Omental fat pad (tissue), 4 donors: Measurements from ENCODE around the gene PDE6C. TPM values are rescaled to one million over a fixed set of nuclear protein-coding genes. Genes with fewer than 3 reads are reported as not detected.

Experiments
- ATAC-seq: fragments of 150-250 bp; one replicate; pipeline ENCODE4 v1.9.1; 2016; ENCODE audit warnings: mild to moderate bottlenecking, moderate library complexity; ENCODE audit not compliant: low FRiP score
- DNase-seq: peaks from one replicate; pipeline ENCODE4 v3.0.0-alpha.2; 2019; ENCODE audit warnings: low spot score
- CTCF ChIP-seq, 3 donors: fragments of 450-650 bp; IDR thresholded peaks; one replicate each; pipeline ENCODE4 v1.5.1; 2016 to 2017; ENCODE audit warnings: antibody characterized with exemption in 3 of 3, mild to moderate bottlenecking in 3 of 3, moderate library complexity in 2 of 3
- total RNA-seq, 4 donors: library from RNA; depleted of rRNA; stranded (reverse); fragments of >200 nt; gene quantifications; one replicate each; pipeline ENCODE4 v1.1.0, GENCODE V29; 2016

PDE6C gene
- total RNA-seq, 4 donors from 2014 or later, result not detected

- DNase-seq (no peak), ATAC-seq (no peak)
- no peak for TF ChIP-seq CTCF (IDR thresholded peaks at IDR 0.05)
These were observed 32.2 kb upstream of the PDE6C start for GRCh38 chr10:93579985-93580711.

GRCh38 chr10:93580828-93581227 lies 31.5 kb upstream of the PDE6C start:
- no peak for ATAC-seq

GRCh38 chr10:93584445-93584844 lies 27.9 kb upstream of the PDE6C start:
- DNase-seq (no peak), ATAC-seq (no peak)

More at GRCh38 chr10:93580828-93581227, 31.5 kb upstream of the PDE6C start:
- TF ChIP-seq CTCF (IDR thresholded peaks at IDR 0.05), result no peak
- no peak for DNase-seq

GRCh38 chr10:93589648-93590562 lies 22.4 kb upstream of the PDE6C start:
- DNase-seq (no peak), ATAC-seq (no peak)
- no peak for TF ChIP-seq CTCF (IDR thresholded peaks at IDR 0.05)

More at GRCh38 chr10:93584445-93584844, 27.9 kb upstream of the PDE6C start:
- TF ChIP-seq CTCF (IDR thresholded peaks at IDR 0.05), result no peak

GRCh38 chr10:93590638-93591037 lies 21.7 kb upstream of the PDE6C start:
- no peak for DNase-seq
- no peak for TF ChIP-seq CTCF (IDR thresholded peaks at IDR 0.05)
- ATAC-seq, result no peak

GRCh38 chr10:93591065-93591808 lies 21.1 kb upstream of the PDE6C start:
- ATAC-seq (no peak), DNase-seq (no peak)

More at GRCh38 chr10:93591065-93591808, 21.1 kb upstream of the PDE6C start:
- no peak for TF ChIP-seq CTCF (IDR thresholded peaks at IDR 0.05)
